Measurements from ENCODE around the gene CLEC4G. TPM values are rescaled to one million over a fixed set of nuclear protein-coding genes. Genes with fewer than 3 reads are reported as not detected.

CLEC4G gene
- total and polyA plus RNA-seq, 2 of the 13 experiments (the other 11 are each of a cell fraction or from before 2014, with no cell fraction given) = not detected

DNA sequence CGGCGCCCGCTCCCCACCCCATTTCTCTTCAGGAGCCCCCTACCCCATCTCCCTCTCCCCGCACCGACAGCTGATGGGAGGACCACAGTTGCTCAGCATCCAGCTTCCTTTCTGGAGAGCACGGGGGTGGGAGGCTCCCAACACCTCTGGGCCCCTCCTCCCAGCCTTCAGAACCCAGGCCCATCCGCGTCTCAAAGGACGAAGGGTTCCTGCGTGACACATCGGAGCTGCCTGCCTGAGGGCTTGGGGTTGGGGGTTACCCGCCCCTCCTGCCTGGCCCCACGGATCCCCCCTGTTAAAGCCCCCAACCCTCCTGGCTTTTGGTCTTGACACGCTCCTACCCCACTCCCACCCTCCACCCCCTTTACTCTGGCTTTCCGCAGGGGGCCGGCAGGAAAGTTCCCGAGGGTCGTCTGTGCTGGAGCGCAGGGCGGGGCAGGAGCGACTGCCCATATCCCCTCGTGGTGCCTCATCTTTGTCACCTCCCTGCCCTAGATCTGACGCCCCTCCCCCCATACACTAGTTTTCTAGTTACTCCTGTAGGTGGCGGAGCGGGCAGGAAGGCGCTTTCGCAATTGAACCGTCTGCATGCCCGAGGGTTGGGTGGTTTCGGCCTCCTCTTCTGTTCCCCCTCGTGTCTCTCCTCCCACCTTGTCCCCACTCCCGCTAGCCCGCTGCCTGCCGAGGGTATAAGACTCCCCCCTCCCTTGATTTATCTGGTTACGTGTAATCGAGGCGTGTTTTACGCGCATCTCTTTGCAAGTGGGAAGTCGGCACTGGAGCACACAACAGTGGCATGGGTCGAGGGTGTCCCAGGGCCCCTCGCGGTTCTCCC, 50.4 kb downstream of the CLEC4G start (continued):
- TF ChIP-seq, protein P1, sequence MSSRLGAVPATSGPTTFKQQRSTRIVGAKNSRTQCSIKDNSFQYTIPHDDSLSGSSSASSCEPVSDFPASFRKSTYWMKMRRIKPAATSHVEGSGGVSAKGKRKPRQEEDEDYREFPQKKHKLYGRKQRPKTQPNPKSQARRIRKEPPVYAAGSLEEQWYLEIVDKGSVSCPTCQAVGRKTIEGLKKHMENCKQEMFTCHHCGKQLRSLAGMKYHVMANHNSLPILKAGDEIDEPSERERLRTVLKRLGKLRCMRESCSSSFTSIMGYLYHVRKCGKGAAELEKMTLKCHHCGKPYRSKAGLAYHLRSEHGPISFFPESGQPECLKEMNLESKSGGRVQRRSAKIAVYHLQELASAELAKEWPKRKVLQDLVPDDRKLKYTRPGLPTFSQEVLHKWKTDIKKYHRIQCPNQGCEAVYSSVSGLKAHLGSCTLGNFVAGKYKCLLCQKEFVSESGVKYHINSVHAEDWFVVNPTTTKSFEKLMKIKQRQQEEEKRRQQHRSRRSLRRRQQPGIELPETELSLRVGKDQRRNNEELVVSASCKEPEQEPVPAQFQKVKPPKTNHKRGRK (CRISPR knock-in tag; IDR thresholded peaks at IDR 0.05) = no peak
- TF ChIP-seq HNRNPLL (IDR thresholded peaks at IDR 0.05; ENCODE audit: low read depth, low read length, poor library complexity, severe bottlenecking) = peak; percentile 27
- TF ChIP-seq TBX2 (CRISPR knock-in tag; IDR thresholded peaks at IDR 0.05; ENCODE audit: borderline replicate concordance) = peak; percentile 39; the same call in 1 of the 2 replicates
- TF ChIP-seq RXRA (CRISPR knock-in tag; IDR thresholded peaks at IDR 0.05) = no peak
- no peak for TF ChIP-seq CHD4 (IDR thresholded peaks at IDR 0.05; ENCODE audit: borderline replicate concordance, low read length)
- TF ChIP-seq, protein P2, sequence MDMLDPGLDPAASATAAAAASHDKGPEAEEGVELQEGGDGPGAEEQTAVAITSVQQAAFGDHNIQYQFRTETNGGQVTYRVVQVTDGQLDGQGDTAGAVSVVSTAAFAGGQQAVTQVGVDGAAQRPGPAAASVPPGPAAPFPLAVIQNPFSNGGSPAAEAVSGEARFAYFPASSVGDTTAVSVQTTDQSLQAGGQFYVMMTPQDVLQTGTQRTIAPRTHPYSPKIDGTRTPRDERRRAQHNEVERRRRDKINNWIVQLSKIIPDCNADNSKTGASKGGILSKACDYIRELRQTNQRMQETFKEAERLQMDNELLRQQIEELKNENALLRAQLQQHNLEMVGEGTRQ (IDR thresholded peaks at IDR 0.05; ENCODE audit: low read depth, low read length) = no peak
- TF ChIP-seq, protein P2 (CRISPR knock-in tag; IDR thresholded peaks at IDR 0.05; ENCODE audit: borderline replicate concordance) = no peak
- TF ChIP-seq ZNF382 (CRISPR knock-in tag; IDR thresholded peaks at IDR 0.05; ENCODE audit: borderline replicate concordance) = no peak
- TF ChIP-seq ZNF274 (CRISPR knock-in tag; IDR thresholded peaks at IDR 0.05) = no peak
- 0 out of 2 replicates have a peak, but pooled peaks have one; percentile 49 for TF ChIP-seq ZNF331 (CRISPR knock-in tag; IDR thresholded peaks at IDR 0.05)
- no peak for TF ChIP-seq FOSL2 (CRISPR knock-in tag; IDR thresholded peaks at IDR 0.05)
- 0 out of 2 replicates have a peak, but pooled peaks have one; percentile 32 for TF ChIP-seq HNRNPL (IDR thresholded peaks at IDR 0.05; ENCODE audit: low read depth, low read length)
- TF ChIP-seq ZNF232 (CRISPR knock-in tag; IDR thresholded peaks at IDR 0.05; ENCODE audit: borderline replicate concordance) = no peak
- TF ChIP-seq, protein P3, sequence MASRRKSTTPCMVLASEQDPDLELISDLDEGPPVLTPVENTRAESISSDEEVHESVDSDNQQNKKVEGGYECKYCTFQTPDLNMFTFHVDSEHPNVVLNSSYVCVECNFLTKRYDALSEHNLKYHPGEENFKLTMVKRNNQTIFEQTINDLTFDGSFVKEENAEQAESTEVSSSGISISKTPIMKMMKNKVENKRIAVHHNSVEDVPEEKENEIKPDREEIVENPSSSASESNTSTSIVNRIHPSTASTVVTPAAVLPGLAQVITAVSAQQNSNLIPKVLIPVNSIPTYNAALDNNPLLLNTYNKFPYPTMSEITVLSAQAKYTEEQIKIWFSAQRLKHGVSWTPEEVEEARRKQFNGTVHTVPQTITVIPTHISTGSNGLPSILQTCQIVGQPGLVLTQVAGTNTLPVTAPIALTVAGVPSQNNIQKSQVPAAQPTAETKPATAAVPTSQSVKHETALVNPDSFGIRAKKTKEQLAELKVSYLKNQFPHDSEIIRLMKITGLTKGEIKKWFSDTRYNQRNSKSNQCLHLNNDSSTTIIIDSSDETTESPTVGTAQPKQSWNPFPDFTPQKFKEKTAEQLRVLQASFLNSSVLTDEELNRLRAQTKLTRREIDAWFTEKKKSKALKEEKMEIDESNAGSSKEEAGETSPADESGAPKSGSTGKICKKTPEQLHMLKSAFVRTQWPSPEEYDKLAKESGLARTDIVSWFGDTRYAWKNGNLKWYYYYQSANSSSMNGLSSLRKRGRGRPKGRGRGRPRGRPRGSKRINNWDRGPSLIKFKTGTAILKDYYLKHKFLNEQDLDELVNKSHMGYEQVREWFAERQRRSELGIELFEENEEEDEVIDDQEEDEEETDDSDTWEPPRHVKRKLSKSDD (CRISPR knock-in tag; IDR thresholded peaks at IDR 0.05; ENCODE audit: low read depth) = no peak
- TF ChIP-seq GATA4 (IDR thresholded peaks at IDR 0.05; ENCODE audit: borderline replicate concordance, low read depth) = no peak
- 0 out of 2 replicates have a peak, but pooled peaks have one; percentile 32 for TF ChIP-seq FOXK1 (CRISPR knock-in tag; IDR thresholded peaks at IDR 0.05; ENCODE audit: borderline replicate concordance, low read depth)
- TF ChIP-seq ZNF552 (CRISPR knock-in tag; IDR thresholded peaks at IDR 0.05; ENCODE audit: borderline replicate concordance) = peak; percentile 100
- TF ChIP-seq CC2D1A (CRISPR knock-in tag; IDR thresholded peaks at IDR 0.05) = no peak
- TF ChIP-seq, protein P4, sequence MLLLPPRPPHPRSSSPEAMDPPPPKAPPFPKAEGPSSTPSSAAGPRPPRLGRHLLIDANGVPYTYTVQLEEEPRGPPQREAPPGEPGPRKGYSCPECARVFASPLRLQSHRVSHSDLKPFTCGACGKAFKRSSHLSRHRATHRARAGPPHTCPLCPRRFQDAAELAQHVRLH (CRISPR knock-in tag; IDR thresholded peaks at IDR 0.05; ENCODE audit: borderline replicate concordance, low read depth) = 0 out of 2 replicates have a peak, but pooled peaks have one; percentile 37
- no peak for TF ChIP-seq ZNF329 (CRISPR knock-in tag; IDR thresholded peaks at IDR 0.05; ENCODE audit: low read depth)
- TF ChIP-seq CEBPG (CRISPR knock-in tag; IDR thresholded peaks at IDR 0.05) = peak; percentile 92
- no peak for TF ChIP-seq MIER3 (CRISPR knock-in tag; IDR thresholded peaks at IDR 0.05; ENCODE audit: borderline replicate concordance)
